ENCODE measurements around the gene YTHDF1.

- no peak for TF ChIP-seq CTCF (IDR thresholded peaks at IDR 0.05; ENCODE audit: low read depth, low read length)
- no peak for TF ChIP-seq MAX (IDR thresholded peaks at IDR 0.05; ENCODE audit: low read depth, low read length)
- no peak for TF ChIP-seq POLR2A (IDR thresholded peaks at IDR 0.05; ENCODE audit: extremely low read depth, insufficient read length)
- no peak for TF ChIP-seq MYC (IDR thresholded peaks at IDR 0.05; ENCODE audit: low read depth, low read length)
These were observed 42.3 kb downstream of the YTHDF1 start for GRCh38 chr20:63173552-63174191.

All from NB4 (cell line).